ENCODE data around the gene C3orf85. TPM values are rescaled to one million over a fixed set of nuclear protein-coding genes. Genes with fewer than 3 reads are reported as not detected.

C3orf85 gene
- total RNA-seq, 1 experiment from 2014 or later = not detected

DNA sequence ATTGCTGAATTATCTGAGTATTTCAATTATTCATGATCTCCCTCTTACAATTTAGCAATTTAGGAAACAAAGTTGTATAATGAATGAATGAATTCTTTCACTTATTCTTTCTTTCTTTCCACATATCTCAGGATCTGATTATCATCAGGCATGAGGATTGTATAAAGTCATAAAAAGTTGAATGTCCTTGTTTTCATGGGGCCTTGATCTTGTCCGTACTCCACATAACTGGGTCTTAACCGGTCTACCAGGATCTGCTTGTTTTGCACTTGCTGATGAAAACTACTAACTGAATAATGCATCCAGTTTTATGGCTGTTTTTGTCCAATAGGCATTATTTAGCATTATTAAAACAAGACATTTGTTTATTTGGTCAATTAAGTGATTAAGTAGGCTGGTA, 12.6 kb downstream of the C3orf85 start:
- DNase-seq (ENCODE audit: low read depth) = no peak

DNA sequence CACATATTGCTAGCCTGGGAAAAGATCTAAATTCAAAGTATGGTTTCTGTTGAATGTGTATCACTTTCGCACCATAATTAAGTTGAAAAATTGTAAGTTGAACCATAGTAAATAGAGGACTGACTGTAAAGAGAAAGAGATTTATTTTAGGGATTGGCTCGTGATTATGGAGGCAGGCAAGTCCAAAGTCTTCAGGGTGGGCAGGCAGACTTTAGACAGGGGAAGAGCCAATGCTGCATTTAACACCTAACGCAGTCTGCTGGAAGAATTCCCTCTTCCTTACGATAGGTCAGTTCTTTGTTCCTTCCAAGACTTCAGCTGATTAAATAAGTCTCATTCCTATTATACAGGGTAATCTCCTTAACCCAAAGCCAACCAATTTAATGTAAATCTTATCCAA, 15.8 kb downstream of the C3orf85 start:
- no peak for DNase-seq (ENCODE audit: low read depth)

DNA sequence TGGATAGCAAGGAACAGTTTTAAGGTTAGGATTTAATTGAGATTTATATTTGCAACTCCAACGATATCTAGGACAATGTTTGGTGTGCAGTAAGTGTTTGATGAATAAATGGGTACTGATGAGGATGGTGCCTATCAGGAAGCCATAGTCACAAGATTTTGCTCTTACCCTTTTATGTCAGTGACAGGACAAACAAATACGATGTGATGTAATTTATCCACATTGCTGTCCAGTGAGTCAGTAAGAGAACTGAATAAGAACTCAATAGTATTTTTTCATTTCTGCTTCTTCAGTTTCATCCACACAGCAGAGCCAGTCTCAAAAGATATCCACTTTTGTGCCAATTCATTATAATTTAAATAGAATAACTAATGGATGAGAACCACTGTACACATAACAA, 18.5 kb downstream of the C3orf85 start:
- peak; percentile 33 for DNase-seq (ENCODE audit: low read depth)

DNA sequence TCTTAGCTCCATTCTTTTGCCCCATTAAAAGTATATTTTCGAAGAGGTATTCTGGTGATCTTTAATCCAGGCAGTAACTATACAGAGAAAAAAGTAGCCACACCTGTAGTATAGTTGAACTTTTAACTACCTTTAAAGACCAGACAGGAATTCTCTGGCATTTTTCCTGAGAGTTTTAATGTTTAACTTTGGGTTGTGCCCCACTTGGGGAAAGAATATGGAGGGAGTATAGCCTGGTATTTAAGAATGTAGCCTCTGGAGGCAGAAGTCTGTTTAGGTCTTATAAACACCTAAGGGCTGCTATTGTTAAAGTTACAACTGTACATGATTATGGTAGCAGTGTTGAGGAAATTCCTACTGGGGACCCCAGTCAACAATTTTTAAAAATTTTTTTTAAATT, 19.3 kb downstream of the C3orf85 start:
- no peak for DNase-seq (ENCODE audit: low read depth)

DNA sequence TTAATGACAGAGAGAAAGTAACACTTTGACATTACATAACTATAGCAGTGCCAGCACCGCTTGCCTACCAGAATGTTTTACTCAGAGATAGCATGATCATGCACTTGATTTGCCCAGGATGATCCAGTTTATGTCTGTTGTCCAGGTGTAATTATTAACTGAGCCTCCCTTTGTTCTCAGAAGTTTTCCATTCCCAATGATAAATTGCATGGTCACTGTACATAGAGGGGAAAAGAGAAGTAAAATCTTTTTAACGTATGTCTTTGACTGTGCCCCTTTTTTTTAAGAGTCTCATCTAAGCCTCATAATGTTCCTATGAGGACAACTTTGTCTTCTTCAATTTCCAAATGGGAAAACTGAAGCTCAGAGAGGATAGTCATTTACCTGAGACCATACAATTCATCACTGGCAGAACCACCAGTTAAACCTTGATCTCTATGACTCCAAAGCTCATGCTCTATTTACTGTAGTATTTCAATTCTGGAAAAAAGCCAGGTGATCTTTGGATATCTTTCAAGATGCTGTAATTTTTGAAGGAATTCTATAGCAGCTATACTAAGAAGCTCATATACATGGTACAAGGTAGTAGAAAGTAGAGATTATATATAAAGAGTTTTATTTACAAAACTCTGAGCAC, 25.1 kb downstream of the C3orf85 start:
- DNase-seq (ENCODE audit: low read depth) = no peak

DNA sequence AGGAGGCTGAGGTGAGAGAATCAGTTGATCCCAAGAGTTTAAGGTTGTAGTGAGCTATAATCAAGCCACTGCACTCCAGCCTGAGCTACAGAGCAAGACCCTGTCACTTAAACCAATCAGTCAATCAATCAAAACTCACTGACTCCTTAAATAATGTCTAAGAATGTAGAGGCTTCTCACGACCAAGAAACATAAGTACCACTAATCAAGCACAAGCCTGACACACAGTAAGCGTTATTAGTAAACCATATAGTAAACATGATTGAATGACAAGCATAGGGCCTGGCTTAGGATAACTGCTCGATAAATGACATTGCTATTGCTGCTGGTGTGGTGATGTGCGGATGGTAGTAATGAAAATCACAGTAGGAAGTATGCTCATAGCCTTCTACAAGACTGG, 29.4 kb downstream of the C3orf85 start:
- DNase-seq (ENCODE audit: low read depth) = no peak

DNA sequence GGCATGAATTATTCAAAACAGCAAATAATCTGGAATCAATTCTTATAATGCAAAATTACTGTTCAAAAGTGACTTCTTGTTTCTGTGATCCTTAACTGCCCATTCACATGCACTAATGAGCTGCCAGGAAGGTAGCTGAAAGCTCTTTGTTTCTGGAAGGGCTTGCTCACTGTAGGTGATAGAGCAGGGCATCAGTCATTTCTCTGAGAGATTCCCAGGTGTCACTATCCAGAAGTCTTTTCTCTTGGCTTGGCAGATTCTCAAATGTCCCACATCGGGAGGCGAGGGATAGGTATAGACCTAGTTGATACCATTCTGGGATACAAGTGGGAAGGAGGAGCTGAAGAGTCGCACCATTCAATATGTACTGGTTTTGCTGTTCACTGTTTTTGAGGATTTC, 35.0 kb downstream of the C3orf85 start:
- DNase-seq (ENCODE audit: low read depth) = no peak

DNA sequence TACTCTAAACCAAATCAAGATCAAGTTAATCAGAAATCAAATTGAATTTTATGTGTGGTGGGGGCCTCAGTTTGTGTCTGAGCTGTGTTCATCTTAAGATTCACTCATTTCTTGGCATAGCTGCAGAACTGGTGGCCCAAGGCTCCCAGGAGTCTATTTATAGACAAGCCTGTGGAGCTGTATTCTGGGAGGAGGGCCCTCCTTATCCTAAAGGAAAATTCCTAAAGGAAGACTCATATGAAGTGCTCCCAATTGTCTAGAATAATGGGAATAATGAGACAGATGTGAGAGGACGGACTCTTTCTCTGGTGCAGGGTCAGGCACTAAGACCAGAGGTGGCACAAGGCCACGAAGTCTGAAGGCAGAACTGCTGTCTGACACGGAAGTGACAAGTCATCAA, 38.9 kb downstream of the C3orf85 start:
- peak; percentile 10 for DNase-seq (ENCODE audit: low read depth)

DNA sequence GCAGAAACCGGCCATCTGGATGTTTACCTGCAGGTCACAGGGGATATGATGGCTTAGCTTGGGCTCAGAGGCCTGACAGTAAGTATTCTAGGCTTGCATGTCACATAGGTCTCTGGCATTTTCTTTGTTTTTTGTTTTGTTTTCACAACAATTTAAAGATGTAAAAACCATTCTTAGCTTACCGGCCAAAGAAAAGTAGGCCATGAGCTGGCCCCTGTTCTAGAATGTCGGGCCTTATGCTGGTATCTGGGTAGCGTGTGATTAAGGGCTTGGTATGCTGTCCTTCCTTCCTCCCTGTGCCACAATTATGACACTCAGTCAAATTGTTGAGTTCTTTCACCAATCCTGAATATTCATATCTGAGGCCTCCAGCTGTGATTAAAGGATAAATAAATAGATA, 40.2 kb downstream of the C3orf85 start:
- DNase-seq (ENCODE audit: low read depth) = no peak

DNA sequence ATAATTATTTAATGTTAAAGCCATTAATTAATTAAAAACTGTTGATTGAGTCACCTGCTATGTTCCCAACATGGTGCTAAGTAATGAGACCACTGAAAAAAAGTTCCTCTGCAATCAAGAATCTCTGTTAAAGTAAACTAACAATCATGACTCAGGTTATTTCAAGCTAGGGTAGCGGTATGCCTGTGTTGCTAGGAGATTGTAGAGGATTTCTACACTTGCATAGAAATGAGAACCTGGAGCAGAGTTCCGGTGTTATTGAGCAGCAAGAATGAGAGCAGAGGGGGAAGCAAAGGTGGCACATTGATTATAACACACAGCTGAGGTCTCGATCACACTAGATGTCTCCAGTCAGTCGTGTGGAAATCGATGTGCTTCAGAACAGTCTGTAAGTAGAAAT, 41.4 kb downstream of the C3orf85 start:
- peak; percentile 10 for DNase-seq (ENCODE audit: low read depth)

DNA sequence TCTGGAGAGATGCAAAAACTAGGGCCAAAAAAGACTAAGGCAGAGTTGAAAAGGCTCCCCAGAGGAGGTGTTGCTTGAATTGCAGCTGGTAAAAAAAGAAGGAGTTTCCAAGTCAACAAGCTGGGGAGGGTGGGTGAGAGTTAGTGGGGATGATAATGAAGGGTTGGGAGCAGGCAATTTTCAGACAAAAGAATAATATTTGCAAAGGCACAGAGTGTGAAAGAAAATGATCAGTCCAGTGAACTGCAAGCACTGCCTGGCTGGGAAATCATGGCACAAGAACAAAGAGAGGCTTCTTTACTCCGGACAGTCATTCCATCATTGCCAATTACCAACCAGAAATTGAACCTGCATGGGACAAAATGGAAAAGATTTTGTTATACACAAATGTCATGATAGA, 42.2 kb downstream of the C3orf85 start:
- DNase-seq (ENCODE audit: low read depth) = no peak

DNA sequence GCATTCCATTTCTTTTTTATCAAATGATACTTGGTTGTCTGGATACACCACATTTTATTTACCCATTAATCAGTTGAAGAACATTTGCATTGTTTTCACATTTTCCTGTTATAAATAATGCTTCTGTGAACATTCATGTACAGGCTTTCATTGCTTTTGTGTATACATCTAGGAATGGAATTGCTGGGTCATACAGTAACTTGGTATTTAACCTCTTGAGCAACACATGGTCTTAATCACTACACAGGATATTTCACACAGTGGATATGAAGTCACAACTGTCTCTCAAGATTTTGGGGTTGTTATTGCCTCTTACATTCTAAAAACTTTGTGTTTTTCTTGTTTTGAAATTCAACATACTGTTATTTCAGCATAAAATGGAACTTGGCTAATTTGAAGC, 48.2 kb downstream of the C3orf85 start:
- DNase-seq (ENCODE audit: low read depth) = no peak

DNA sequence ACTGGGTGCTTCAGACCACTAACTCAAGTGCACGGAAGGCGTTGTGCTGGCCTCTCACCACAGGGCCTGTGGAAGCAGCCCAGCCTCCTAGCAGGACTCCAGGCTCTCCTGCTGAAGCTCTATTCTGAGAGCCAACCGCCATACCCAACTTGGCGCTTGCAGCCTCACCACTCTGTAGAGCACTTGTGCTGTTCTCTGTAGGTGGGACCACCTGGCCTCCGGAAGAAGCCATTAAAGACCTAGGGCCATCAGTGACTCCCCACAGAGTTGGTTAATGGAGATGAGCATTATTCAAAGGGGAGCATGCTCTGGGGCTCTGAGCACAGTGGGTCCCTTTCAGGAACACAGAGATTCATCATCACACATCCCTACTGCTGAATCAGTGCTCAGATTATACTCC, 50.9 kb downstream of the C3orf85 start:
- no peak for DNase-seq (ENCODE audit: low read depth)

DNA sequence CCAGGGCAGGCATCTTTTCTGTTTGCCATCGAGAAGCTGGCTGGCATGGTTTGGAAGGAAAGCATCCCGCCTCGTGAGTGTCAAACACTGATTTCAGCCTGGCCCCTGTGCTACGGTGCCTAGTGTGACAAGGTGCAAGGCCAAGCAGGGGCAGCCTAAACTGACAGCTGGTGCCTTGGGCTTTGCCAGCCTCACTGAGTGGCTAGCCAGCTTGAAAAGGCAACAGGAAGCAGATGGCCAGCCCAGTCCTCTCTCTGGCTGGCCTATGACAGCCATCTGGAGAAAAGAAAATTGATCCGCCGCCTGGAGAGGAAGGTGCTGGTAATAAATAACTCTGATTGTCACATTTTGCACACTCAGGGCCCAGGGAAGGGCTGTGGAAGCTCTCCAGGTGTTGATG, 52.2 kb downstream of the C3orf85 start:
- DNase-seq (ENCODE audit: low read depth) = no peak

DNA sequence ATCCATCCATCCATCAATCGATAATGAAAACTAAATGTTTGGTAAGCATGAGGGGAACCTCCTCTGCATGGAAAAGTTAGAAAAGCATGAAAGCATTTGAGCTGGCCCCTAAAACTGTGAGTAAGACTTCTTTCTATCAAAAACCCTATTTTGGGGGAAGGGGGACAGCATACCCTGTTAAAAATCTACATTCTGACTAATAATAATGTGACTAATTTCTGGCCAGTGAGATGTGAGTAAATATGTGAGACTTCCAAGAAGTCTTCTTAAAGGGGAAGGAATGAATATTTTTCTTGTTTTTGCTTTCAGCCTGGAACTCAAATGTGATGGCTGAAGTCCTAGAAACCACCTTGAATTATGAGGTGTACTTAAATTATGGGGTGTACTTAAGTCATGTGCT, 54.9 kb downstream of the C3orf85 start:
- no peak for DNase-seq (ENCODE audit: low read depth)

DNA sequence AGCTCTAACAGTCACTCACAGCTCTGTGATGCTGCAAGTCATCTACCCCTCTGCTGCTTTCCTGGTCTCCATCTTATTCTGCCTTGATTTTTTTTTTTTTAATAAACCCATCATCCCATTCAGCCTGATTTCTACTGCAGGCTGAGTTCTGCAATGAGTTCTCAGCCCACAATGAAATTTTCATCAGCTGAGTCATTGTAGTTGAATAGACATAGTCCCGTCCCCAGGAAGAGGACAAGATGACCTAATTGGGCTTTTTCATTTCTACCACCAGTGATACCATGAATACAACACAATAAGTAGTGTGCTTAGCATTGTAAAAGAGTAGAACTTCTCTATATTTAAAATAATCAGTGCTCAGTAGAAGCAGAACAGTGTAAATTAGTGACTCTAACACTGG, 59.3 kb downstream of the C3orf85 start:
- peak; percentile 90 for DNase-seq (ENCODE audit: low read depth)

Other genes starting within 250 kb of the C3orf85 start
- gene GUCA1C, start 182.8 kb upstream of the C3orf85 start, total RNA-seq (2014; rRNA removed; shearing (Covaris generic)) = not detected in 2 replicates
- 0.11 TPM in 1 of 2 replicates, not detected in the other for gene MORC1, start 18.6 kb upstream of the C3orf85 start, total RNA-seq (2014; rRNA removed; shearing (Covaris generic))
- gene DPPA2, start 179.8 kb downstream of the C3orf85 start, total RNA-seq (2014; rRNA removed; shearing (Covaris generic)) = not detected in 2 replicates
- not detected in 2 replicates for gene DPPA4, start 200.8 kb downstream of the C3orf85 start, total RNA-seq (2014; rRNA removed; shearing (Covaris generic))

All from HT1080 (cell line).